Sciatic nerve (tissue), 2 donors: ENCODE measurements around the gene AMOTL2. TPM values are rescaled to one million over a fixed set of nuclear protein-coding genes. Genes with fewer than 3 reads are reported as not detected.

Source experiments
- ATAC-seq: fragments of 200-7000 bp; cut with Tn5 transposase; one replicate; pipeline ENCODE4 v1.9.1; 2020; ENCODE audit warnings: mild to moderate bottlenecking, moderate library complexity
- DNase-seq: peaks from one replicate; pipeline ENCODE4 v3.0.0-alpha.2; 2020; ENCODE audit warnings: low spot score
- intact Hi-C: fragments of 100-400 bp; cut with DNase I; formaldehyde crosslinking; loops from one replicate; pipeline ENCODE4 v1.14.2; 2022
- total RNA-seq: library from RNA; stranded (reverse); fragmentation: NEBNext Ultra II Directional; extraction: Animal tissue kit (Norgen Biotek cat#: 25700); gene quantifications from one replicate; pipeline ENCODE4 v1.2.1, GENCODE V29; 2021
- donor health status: DM: no; HTN: no; CAD: no.
- donor health status: DM: no; HTN: no; CAD: no.

Gene AMOTL2
- 158 TPM for total RNA-seq

- ATAC-seq = peak; percentile 76
- intact Hi-C loops = loop anchor here (5.0 to 10.0 kb wide), 3 partner anchors 62 to 101 kb away; no protein-coding TSS in a partner anchor
- DNase-seq = peak; percentile 91
Observed at GRCh38 chr3:134374105-134374790, at the start of gene AMOTL2. AMOTL2 (minus strand) TSS chr3:134374447; CDS start chr3:134371433, 3,014 bp downstream.

- ATAC-seq = no peak
- intact Hi-C loops = no loop called here
- DNase-seq = no peak
Observed at GRCh38 chr3:134423153-134423552, 48.9 kb upstream of the AMOTL2 start.

- DNase-seq = no peak
- ATAC-seq = no peak
- intact Hi-C loops = no loop called here
Observed at GRCh38 chr3:134419960-134420321, 45.7 kb upstream of the AMOTL2 start.

- DNase-seq = no peak
- intact Hi-C loops = no loop called here
- ATAC-seq = no peak
Observed at GRCh38 chr3:134419214-134419959, 45.1 kb upstream of the AMOTL2 start.

GRCh38 chr3:134409041-134409440 lies 34.8 kb upstream of the AMOTL2 start:
- no peak for DNase-seq
- ATAC-seq = no peak
- intact Hi-C loops = no loop called here

DNA sequence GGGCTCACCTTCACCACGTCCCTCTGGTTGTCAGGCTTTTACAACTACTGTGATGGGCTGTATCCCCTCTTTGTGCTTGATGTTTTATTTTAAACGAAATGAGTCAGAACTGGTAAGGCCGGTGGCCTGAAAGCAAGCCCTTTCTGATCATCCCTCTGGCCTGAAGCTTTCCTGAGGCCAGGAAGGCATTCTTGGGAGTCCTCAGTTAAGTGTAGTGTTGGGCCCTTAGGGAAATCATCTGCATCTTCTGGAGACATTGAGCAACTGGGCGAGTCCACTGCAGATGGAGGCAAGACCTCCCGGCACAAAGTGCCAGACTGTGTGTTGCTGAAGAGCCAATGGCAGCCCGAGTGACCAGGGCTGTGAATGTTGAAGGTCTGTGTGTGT lies 33.0 kb upstream of the AMOTL2 start:
- intact Hi-C loops = no loop called here
- DNase-seq (no peak), ATAC-seq (peak; percentile 87)

DNA sequence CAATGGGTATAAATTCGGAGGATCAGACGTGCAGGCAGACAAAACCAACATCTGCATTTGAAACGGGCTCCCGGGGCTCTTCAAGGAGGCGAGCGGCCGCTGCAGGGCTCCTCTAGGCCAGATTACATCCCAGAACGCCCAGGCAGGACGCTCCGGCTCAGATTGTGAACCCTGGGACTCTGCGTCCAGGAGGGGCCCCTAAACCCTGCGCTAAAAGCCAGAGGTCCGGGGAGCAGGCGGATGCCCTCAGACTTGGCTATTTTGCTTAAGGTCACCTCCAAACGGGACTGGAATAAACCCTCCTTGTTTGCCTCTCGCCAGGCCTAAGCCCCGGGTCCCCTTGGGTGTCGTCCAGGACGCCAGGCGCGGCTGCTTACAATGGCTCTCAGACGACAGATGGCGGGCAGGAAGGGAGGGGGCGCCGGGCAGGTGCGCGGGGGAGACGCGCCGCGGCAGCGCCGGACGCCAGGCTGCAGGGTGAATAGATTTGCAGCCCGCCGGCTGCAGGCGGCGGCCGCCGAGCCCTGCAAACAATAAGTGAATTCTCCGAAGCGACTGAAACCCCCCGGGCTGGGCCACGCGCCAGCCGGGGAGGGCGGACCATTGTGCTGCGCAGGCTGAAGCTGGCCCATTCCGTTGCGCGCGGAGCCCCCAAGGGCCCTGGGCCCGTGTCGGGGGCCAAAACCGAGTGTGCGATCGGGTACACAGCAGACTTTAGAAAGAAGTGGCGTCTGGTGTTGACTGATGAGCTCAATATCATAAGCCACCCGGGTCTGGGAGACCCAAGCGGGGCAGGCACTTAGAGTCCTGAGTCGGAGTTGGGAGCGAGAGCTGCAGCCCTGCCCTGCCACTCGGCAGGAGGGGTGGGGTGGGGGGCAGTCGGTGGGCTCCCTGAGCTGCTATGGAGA lies 32.3 kb upstream of the AMOTL2 start:
- DNase-seq (peak; percentile 72), ATAC-seq (peak; percentile 79)
- intact Hi-C loops = no loop called here

DNA sequence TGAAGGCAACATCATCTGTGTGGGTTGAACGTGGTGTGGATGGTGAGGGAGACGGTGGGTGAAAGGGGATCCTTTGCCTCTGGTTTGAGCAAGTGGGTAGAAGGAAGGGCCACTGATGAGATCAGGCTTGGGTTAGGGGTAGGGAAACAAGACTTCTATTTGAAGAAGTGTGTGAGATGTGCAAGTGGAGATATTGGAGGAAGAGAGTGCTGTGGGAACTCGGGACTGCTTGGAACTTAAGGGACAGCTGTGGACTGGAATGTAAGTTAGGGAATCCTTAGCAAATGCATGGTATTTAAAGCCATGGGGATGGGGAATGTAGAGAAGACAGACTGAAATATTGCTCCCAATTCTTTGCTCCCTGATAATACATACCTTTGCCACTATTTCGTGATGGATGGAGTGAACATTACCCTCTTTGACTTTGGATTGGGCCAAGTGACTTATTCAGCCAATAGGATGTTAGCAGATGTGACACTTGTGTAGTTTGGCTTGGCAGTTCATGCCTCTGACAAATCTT lies 30.2 kb upstream of the AMOTL2 start:
- intact Hi-C loops = no loop called here
- ATAC-seq = no peak
- no peak for DNase-seq

DNA sequence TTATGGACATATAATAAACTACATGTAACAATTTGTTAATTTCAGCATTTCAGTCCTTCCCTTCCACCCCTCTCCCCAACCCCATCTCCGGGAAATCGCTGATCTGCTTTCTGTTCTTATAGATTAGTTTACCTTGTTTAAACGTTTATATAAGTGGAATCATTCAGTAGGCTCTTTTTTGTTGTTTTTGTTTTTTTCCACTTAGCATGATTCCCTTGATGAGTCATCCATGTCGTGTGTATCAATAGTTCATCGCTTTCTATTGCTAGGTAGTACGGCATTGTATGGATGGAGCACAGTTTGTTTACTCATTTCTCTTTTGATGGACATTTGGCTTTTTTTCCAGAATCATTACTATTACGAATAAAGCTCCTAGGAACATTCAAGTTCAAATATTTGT lies 23.5 kb upstream of the AMOTL2 start:
- intact Hi-C loops = no loop called here
- ATAC-seq = no peak
- no peak for DNase-seq

GRCh38 chr3:134395103-134395502 lies 20.9 kb upstream of the AMOTL2 start:
- intact Hi-C loops = no loop called here
- peak; percentile 3 for ATAC-seq
- no peak for DNase-seq

GRCh38 chr3:134394380-134394779 lies 20.1 kb upstream of the AMOTL2 start:
- ATAC-seq (peak; percentile 66), DNase-seq (no peak)
- intact Hi-C loops = no loop called here

- ATAC-seq (peak; percentile 33), DNase-seq (no peak)
- intact Hi-C loops = no loop called here
Observed at GRCh38 chr3:134393074-134393473, 18.8 kb upstream of the AMOTL2 start.

- intact Hi-C loops = no loop called here
- DNase-seq = no peak
- peak; percentile 92 for ATAC-seq
Observed at GRCh38 chr3:134392336-134392983, 18.2 kb upstream of the AMOTL2 start.

- intact Hi-C loops = no loop called here
- DNase-seq (no peak), ATAC-seq (no peak)
Observed at GRCh38 chr3:134389865-134390264, 15.6 kb upstream of the AMOTL2 start.

DNA sequence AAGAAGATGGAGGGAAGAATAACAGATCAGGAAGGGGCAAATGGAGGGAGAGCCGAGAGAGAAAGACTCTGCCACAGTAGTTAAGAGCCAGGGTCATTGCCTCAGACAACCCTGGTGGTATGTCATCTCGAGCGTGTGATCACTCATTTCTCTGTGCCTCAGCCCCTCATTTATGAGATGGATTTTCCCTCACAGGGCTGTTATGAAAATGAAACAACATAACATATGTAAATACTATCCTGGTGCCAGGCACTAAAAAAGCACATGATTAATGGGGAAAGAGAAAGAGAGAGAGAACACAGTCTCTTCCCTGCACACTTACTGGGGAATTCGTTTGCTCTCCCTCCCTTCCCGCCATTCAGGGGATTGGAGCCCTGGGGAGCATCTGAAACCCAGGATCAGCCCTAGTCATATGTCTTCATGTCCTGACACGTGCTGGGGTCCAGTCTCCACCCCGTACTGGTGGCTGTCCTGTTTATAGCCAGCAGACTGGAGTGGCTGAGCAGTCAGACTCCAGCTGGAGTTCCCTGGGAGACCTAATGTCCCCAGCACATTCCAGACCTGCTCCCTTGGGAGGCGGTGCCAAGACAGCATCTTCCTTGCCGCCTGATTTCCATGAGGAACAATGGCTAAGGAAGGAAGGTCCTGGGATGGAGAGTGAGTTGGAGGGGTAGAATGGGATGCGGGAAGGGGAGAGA lies 14.7 kb upstream of the AMOTL2 start:
- ATAC-seq (no peak), DNase-seq (no peak)
- intact Hi-C loops = no loop called here

DNA sequence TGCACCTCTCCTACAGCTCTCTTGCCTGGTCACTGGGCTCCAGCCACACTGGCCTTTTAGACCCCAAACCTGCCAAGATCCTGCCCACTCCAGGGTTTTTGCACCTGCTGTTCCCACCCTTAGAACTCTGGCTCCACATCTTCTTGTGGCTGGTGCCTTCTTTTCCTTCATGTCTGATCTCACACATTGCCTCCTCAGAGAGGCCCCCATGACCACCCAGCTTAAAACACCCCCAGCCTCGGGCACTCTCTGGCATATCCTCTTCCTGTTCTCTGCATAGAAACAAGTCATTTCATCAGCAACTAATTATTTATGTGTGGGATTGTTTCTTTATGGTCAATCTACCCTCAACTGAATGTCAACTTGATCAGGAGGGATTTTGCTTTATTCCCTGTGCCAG lies 14.0 kb upstream of the AMOTL2 start:
- intact Hi-C loops = no loop called here
- ATAC-seq (no peak), DNase-seq (no peak)

- intact Hi-C loops = no loop called here
- ATAC-seq (no peak), DNase-seq (no peak)
Observed at GRCh38 chr3:134387293-134387692, 13.0 kb upstream of the AMOTL2 start.

- DNase-seq = no peak
- intact Hi-C loops = no loop called here
- no peak for ATAC-seq
Observed at GRCh38 chr3:134384963-134385362, 10.7 kb upstream of the AMOTL2 start.
